HG03039 (cell line): ENCODE data around the gene GGN.
A peak's percentile ranks its signal among the peaks of the same experiment; 100 is the strongest.

Experiments
- ATAC-seq: cut with Tn5 transposase; IDR thresholded peaks from one replicate; pipeline ENCODE4 v1.9.1; 2021; ENCODE audit warnings: mild to moderate bottlenecking, moderate library complexity; ENCODE audit not compliant: unreplicated experiment

The GGN gene

GRCh38 chr19:38388349-38389100 is 691 bp upstream of the GGN start, which contains the start of gene SPRED3:
Gene SPRED3 (plus strand): TSS chr19:38388697. CDS start chr19:38390303, 1,606 bp downstream.
- no peak for ATAC-seq

DNA sequence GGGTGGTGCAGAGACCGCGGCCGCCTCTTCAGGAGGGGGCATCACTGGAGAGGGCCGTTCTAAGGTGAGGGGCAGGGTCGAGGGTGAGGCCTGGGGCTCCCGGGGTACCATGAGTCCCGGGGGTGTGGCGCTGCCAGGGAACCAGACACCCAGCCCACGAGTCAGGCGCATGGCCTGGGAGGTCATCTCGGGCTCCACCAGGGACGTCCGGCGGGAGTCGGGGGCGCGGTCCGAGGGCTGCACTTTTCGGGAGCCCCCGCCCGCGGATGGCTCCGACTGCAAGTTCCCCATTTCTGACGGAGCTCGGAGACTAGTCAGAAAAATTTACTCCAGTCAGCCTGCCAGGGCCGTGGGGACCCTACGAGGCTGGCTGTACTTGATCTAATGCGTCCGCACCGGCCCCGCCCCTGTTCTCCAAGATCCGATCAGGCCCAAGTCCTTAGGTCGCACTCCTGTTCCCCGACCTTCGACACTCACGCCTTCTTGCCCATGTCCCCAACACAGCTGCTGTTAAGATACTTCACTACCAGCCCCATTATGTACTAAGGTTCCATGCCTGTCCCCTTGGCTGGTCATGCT is 774 bp downstream of the GGN start:
- ATAC-seq = no peak

DNA sequence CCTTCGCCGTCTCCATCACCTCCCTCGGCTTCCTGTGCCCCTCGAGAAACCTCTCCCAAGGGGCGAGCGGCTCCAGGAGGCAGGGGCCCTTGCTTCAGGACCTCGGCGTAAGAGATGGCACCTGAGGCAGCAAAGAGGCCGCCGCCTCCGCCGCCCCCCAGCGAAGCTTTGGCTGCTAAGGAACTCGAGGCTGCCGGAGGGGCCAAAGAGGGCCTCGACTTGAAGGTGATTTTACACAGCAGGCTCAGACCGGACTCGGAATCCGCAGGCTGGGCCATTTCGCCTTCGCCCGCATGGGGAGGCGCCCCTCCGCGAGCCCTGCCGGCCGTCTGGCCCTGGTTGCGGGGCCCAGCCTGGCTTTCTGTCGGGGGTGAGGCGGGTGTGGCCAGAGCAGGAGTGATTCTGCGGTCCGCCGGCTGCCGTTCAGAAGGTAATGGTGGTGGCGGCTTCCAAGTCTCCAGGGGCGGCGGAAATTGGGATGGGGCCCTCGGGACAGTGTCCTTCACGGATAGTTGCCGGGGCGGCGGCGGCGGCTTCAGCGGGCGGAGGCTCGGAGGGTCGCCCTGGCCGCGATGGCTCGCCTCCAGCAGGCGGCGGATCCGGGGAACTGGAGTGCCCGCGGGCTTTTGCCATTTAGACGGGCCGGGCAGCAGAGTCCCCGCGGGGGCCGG is 1.4 kb downstream of the GGN start:
- no peak for ATAC-seq

GRCh38 chr19:38385804-38386257 is 2.0 kb downstream of the GGN start:
- no peak for ATAC-seq

DNA sequence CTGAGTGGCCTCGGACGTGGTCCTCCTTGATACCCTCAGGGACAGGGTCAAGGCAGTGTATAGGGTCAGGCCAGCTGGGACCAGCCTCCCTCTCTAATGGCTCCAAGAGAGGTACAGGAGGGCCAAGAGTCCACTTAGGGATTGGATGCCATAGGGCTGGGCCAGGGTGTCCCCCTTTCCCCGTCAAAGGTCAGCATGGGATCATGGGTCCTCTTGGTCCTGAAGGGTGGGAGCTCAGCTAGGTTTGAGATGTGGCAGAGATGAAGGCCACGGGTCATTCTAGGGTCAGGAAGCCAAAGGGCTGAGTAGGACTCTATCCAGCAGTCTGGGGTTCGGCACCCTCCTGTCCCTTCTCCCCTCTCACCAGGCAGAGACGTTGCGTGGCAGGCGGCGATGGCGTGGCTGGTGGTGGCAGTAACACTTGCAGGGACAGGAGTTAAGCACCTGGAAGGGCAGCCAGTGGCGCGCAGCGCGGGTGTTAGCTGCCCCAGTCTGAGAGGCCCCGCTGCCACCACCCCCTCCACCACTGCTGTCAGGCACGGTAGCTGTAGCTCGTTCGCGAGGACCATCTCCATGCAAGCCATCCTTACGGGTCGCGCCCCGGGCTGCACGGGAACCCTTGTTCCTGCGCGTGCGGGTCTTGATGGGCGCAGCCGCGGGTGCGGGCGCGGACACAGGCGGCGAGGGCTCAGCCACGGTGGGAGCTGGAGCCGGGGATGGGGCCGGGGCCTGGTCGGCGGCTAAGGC is 2.6 kb downstream of the GGN start:
- no peak for ATAC-seq

DNA sequence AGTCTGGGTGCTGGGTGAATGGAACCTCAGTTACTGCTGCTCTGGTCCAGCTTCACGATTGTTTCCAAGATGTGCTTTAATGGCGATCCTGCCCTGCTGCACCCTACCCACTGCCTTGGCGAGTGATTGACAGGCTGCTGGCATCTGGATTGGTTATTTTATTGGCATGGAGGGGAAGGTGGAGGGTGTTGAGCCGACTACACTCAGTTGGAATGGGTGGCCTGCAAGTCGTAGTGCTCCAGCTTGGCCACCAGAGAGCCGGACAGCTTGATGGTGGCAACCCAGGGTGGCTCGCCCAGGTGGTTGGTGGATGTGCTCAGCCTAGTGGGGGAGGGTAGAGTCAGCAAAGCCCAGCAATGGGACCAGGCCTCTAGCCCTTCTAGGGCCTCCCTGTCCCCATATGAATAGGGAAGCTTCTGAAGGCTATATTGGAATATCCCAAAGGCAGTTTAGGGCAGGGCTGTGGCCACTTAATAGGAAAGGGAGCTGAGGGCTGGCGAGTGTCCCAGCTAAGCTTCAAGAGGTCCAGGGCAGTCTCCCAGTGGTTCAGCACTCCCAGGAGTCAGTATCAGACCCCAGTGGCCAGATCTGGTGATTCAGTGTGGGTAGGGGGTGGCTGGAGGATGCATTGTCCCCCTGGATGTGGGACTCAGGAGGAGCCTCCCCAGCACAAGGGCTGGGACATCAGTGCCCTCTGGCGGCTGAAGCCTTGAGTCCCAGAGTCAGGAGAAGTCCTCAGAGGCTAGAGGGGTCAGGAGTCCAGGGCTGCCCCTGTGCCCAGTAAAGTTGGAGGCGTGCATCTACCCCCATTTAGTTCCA is 3.4 kb downstream of the GGN start:
- ATAC-seq = no peak

DNA sequence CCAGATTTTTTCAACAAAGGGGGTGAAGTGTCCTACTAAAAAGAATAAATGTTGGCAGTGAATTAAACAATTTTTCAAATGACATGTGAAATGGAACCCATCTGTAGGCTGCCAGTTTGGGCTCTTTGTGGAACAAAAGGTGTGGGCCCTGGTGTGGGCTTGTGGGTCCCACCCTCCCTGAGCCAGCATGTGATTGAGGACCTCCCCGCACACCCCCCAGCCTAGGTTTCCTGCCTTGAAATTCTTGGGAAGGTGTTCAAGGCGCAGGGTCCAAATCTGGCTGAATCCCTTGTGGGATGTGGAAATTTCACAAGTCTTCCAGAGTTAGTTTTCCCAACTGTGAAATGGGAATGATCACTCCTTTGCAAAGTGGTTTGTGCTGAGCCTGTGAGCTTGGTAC is 4.1 kb downstream of the GGN start:
- no peak for ATAC-seq

DNA sequence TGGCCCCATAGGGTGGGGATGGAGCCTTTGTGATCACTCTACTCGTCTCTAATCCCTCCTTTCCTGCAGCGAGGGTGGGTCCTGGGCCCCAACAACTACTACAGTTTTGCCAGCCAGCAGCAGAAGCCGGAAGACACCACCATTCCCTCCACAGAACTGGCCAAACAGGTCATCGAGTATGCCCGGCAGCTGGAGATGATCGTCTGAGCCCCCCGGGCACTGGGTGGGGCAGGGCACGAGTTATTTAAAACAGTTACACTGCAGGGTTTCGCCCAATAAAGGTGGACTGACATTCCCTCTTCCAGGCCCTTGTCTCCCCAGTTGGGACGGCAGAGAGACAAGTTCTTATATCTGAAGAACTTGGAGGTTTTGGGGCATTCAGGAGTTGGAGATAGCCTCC is 4.7 kb downstream of the GGN start:
- ATAC-seq = no peak

DNA sequence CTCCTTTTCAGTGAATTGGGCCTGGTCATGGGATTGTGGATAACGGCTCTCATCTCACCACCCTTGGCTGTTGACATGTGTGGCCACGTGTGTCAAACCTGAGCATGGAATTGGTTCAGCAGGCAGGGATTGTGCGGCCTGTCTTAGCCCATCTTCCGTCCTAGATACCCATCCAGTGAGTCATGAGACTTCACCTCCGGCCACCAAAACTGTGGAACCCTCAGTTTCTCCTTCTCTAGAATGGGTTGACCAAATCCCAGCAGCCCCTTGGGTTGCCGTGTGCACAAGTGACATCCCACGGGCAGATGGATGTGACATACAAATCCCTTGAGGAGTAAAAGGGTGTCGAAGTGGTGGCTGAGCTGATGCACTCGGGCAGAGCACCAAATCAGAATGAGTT is 6.7 kb downstream of the GGN start:
- ATAC-seq = no peak

DNA sequence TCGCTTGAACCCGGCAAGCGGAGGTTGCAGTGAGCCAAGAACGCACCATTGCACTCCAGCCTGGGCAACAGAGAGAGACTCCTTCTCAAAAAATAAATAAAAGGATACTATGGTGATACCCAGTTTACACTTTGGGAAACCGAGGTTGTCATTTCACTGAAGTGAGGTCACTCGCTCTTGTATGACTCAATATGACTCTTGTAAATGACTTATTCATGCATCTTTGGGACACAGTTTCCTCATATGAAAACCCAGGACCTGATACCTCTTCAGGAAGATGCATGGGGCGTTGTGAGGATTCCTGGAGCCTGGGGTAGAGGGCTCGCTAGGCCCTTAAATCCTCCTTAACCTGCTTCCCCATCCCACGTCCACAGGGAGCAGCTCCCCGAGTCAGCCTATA is 9.0 kb downstream of the GGN start:
- no peak for ATAC-seq

GRCh38 chr19:38377052-38377451 is 10.8 kb downstream of the GGN start:
- no peak for ATAC-seq

DNA sequence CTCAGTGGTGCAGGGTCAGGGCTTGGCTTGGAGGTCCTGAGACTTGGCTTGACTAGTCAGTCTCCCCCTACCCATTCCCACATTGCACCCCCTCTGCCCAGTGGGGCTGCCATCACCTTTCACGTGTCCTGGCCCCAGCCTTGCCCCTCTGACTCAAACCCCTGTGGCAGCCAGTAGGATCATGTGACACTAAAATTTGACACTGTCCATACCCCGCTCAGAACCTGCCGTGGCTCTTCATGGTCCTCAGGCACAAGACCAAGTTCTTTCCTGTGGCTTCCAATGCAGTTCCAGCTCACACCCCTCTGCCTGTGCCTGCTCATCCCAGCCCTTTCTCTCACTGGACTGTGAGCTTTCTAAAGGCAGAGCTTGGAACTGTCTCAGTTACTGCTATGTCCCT is 11.3 kb downstream of the GGN start:
- no peak for ATAC-seq

DNA sequence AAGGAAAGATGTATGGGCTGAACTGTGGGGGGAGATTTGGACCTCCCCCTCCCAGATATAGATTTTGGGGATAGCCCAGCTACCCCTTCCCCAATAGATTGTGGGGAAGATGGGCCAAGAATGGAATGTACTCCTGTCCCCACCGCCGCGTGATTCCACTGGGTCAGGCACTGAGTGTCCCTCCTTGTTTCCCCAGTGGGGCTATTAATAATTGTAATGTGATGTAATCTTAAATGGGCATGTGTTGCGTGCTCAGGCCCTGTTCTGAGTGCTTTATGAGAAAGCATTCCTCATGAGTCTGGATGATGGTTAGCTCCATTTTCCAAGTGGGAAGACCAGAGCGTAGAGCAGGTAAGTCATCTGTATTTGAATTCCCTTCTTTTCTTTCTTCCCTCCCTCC is 12.1 kb downstream of the GGN start:
- no peak for ATAC-seq

- ATAC-seq = no peak
Observed at GRCh38 chr19:38375098-38375493, 12.7 kb downstream of the GGN start.

GRCh38 chr19:38374332-38375097 is 13.3 kb downstream of the GGN start, which contains the start of gene PSMD8:
Gene PSMD8 (plus strand): TSS chr19:38374571. CDS start chr19:38374602, 31 bp downstream.
- ATAC-seq = peak; percentile 89

DNA sequence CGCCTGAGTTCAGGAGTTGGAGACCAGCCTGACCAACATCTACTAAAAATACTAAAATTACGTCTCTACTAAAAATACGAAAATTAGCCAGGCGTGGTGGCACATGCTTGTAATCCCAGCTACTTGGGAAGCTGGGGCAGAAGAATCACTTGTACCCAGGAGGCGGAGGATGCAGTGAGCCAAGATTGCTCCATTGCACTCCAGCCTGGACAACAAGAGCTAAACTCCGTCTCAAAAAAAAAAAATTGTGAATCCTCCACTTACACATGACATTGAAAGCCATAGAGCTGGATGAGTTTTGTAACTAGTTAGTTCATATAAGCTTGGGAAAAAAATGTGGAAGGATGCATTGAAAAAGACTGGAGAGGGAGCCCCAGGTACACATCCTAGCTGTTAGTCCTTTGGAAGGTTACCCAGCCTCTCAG is 13.9 kb downstream of the GGN start:
- ATAC-seq = no peak

DNA sequence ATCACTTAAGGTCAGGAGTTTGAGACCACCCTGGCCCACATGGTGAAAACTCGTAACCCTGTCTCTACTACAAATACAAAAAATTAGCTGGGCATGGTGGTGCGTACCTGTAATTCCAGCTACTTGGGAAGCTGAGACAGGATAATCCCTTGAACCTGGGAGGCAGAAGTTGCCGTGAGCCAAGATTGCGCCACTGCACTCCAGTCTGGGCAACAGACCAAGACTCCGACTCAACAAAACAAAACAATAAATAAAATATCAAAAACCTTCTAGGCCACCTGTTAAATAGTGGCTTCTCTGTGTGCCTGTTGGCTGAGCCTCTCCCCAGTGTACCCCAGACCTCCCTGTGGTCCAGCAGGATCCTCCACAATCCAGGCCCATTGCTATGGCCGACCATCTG is 16.8 kb downstream of the GGN start:
- ATAC-seq = no peak

- ATAC-seq = no peak
Observed at GRCh38 chr19:38370299-38370698, 17.5 kb downstream of the GGN start.

DNA sequence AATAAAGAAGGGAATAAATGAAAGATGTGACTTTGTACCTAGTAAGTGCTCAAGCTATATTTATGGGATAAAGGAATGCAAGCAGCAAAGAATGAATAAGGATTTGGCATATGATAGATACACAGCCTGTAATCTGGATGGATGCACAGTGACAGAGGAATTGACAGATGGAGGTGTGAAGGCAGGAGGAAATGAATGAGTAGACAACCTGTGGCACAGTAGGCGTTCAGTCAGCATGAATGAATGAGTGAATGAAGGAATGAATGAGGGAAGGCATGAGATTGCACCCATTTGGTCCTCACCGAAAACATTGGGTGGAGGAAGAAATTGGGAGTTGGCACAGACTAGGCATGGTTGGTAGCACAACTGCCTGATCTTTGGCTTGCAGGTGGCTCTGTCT is 18.2 kb downstream of the GGN start:
- ATAC-seq = no peak

DNA sequence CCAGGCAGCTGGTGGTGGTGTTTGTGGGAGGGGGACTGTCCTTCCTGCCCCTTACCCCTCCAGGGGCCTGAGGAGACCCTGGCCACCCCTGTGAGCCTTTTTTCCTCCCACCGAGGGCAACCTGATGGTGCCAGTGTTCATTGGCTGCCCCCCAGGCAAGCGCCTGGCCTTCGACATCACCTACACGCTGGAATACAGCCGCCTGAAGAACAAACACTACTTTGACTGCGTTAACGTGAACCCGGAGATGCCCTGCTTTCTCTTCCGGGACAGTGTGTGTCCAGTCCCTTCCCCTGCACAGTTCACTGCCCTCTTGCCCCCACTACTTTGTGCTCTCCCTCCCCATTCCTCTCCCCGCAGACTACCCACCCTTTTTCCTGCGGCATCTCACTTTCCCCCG is 20.8 kb downstream of the GGN start:
- no peak for ATAC-seq
